ENCODE results near the gene RPL10.

- no peak for TF ChIP-seq CTCF (IDR thresholded peaks at IDR 0.05)
- TF ChIP-seq POLR2A (IDR thresholded peaks at IDR 0.05), result no peak
Observed at GRCh38 chrX:154365052-154365600, 33.1 kb upstream of the RPL10 start.

All from thyroid gland (tissue), 4 donors.